ENCODE data around the gene TMEM131.

Gene TMEM131

DNA sequence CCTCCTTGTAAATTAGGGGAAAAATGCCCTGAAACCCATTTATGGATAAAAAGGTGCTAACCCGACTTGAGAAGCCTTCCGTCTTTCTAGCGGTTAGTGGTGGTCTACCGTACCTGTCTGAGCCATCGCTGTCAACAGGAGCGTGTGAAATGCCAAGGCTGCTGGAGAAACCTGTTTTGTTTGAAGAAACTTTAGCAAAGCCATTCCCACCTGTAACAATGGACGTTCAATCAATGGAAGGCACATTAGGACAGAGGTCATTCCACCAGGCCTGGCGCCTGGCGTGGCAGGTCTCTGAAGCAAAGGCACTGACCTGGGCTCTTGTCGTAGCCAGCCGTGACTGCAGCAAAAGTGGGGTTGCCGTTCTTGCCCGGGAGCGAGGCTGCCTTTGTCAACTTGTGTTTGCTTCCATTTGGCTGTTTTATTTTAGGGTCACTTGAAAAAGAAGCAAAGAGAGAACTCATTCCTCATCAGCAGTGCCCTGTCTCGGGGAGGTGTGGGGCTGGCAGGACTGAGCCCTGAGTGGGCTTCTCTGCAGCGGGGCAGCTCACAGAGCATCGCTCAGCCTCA is 235.2 kb downstream of the TMEM131 start:
- no peak for DNase-seq

DNA sequence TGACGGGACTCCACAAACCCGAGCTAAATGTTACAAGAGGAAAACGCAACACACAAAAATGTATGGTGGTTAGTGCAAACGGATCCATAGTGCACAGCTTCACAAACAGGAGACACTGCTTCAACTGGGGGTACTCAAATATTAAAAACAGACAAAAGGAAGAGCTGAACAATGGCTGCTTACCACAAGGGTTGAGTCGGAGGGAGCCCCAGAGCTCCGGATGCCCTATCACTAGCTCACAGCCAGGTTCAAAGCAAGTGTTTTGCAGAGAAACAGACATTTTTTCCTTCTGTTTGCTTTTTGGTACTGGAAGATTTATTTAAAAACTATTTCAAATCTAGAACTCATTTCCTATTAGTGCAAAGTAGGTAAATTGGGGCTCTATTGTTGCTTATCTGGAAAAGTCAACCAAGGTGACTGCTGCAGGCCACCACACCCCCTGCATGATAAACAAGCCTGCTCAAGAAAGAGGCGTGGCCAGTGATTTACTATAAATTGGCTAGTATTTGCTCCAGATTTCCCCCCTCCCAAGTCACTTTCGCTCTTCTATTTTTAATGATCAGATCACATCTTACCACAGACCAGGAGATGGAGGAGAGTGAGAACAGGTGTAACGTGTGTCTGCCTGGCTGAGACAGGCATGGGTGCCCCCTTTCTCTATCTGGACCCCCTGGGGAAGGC is 235.9 kb downstream of the TMEM131 start:
- DNase-seq = no peak

DNA sequence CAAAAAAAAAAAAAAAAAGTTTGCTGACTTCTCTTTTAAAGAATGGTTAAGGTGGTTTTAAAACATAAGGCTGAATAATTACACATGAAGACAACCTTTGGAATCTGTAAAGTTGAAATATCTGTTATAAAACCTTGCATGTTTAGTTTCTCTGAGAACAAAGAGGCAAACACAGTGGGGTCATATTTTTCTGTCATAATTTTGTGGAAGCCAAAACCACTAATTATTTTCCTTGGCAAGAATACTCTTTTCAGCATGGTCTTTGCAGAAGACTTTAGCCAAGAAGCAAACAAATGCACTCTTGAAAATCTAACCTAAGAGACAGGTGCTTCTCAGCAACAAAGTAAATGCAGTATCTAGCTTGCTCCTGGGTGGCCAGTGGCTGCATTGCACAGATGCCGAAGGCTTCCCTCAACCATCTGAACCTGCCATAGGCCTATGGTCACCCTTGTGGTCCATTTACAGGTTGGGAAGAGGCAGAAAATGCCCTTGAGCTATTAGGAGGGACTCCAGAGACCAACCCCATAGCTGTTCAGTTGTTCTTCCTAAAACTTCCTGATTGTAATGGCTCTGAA is 237.5 kb downstream of the TMEM131 start:
- no peak for DNase-seq

DNA sequence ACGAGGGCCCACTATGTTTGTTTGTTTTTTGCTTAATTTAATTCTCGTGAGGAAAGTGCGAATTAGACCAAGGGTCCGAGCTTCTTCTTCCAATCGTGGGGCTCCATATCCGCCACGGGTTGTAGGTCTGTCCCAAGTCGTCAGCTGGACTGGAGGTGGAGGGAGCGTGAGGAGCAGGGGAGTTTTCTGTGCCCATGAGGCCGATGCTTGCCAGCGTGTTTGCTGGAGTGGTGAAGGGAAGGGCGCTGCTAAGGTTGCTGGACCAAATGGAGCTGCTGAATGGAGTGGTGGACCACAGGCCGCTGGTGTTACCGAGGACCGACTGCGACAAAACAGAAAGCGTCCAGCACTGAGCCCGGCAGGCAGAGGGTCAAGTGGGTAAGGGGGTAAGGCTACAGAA is 238.7 kb downstream of the TMEM131 start:
- DNase-seq = no peak

DNA sequence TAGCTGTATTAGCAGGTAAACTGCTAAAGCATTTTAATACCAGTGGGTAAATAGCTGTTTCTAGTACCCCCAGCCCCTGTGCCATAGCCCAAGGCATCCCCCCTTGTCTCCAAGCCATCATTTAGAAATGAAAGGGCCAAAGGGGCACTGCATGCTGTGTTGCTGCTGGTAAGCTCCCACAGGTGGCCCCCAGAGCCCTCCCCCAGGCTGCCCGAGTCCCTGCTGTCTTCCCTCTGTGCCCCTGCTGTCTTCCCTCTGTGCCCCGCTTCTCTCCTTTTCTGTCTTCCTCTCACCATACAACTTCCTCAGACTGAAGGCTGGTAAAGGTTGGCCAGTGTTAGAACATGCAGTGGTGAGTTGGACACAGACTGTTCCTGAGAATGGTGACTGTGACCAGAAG is 240.3 kb downstream of the TMEM131 start:
- no peak for DNase-seq

DNA sequence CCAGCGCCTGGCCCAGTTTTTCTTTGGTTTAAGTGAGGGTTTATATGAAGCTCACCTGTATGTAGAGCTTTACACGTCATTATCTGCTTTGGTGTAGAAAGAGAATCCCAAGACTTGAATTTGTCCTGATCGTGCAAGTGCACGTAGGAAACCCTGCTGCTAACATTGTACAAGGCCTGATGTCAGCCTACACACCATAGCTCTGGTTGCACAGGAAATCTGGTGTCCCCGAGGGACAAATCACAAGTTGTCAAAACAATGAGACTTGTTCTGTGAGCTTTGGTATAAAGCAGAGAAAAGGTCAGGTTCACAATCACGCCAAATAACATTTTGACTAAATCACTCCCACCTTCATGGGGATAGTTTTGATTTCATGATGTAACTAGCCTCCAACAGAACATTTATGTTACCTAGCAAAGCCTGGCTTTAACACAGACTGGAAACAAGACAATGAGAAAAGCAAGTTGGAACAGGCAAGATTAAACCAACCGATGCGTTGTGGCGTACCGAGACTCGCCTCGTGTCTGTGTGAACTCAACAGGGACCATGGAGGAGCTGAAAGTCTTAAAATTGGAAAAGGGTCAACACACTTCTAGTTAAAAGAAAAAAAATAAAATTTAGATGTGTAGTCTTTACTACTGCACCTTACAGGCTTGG is 240.9 kb downstream of the TMEM131 start:
- no peak for DNase-seq

DNA sequence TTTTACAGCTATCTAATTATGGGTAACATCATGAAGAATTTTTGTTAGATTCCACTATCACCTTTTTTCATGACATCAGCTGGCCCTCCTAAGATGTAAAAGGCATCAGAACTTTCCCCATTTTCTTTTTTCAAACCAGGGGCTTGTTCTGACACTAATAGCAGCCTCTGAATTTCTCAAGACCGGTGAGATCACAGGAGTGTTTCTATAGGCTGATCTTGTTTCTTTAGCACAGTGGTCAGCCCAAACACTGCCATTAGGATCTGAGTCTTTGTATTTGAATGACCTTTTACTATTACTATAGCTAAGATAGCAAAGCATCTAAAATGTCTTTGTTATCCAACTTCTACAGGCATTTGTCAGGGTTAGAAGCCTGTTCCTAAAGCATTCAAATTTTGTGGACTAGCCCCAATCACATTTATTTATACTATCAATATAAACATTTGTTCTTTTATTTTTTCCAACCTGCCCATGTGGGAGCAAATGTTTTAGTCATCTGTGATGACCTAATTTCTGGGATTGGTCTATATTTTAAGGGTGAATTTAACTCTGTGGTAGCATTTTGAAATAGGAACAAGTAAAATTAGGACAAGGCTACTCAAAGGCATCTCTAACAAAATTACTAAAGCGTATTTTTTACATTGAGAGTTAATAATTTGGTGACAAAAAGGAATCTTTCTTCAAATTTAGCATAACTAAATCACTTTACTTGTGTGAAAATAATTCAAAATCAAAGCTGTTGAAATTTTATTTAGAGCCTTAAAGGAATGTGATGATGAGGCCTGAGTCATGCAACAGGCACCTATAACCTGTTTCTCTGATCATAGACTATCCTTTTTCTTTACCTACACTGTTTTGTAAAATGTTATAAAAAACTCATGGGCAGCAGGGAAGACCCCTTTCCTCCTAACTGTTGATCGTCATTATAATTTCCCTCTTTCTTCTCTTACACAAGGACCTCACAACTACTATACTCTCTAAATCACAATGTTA is 243.1 kb downstream of the TMEM131 start:
- DNase-seq = no peak

DNA sequence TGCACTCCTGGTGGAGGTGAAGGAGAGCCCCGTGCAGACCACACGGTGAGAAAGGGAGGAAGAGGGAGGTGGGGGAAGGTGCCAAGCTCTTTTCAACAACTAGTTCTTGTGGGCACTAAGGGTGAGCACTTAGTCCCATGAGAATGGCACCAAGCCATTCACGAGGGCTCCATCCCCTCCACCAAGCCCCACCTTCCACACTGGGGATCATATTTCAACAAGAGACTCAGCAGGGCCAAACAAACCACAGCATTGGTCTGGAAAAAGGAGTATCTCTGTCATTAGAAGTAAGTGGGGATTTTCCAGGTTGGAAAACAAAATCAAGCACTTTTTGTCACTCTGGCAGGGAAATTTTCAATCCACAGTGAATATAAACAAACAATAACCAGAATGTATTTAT is 244.0 kb downstream of the TMEM131 start:
- peak; percentile 21 for DNase-seq

DNA sequence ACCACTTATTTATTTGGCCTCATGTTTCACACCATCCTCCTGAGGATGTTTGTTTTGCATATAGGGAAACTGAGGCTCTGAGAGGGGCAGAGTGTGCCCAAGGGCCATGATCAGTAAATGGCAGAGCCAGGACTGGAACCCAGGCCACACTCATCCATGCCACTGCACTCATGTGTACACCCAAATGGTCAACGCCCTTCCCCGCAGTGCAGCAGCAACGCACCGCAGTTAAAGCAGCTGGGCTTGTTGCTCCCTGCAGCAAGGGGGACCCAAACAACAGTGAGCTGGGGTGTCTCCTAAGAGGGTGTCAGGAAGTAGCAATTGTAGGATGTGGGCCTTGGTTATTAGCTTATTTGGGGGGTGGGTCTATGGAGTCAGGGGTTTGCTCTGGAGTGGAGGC is 245.7 kb downstream of the TMEM131 start:
- DNase-seq = no peak

DNA sequence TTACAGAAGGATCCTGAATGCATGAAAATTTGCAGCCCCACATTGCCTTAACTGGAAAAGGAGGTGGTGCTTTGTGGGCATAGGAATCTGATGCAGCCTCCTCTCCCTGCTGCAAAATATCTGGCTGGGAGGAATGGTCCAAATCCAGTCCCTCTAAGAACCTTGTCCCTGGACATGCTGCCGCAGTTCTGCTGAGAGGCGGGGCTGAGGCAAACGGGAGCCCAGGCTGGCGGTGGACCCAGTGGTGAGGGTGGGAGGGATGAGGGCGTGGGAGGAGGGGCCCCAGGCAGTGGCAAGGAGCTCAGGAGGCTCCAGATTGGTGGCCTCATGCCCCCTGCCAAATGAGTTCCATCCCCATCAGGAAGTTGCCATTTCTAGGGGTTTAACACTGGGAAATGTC is 246.2 kb downstream of the TMEM131 start:
- DNase-seq = no peak

DNA sequence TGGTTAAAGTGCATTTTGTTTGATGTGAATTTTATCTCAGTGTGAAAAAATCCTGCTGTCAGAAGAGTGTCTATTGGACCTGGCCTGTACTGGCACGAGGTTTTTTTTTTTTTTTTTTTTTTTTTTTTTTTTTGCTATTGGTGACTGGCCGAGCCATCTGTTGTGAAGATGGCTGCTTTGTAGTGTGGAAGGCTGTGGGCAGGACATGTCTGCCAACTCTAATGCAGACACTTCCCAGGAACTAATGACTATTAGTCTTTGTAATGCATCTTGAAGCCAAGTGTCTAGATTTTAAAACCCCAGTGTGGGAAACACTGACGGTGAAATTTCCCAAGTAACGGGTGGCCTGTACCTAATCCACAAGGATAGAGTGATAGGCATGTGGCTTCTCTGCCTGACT is 248.0 kb downstream of the TMEM131 start:
- peak; percentile 30 for DNase-seq

DNA sequence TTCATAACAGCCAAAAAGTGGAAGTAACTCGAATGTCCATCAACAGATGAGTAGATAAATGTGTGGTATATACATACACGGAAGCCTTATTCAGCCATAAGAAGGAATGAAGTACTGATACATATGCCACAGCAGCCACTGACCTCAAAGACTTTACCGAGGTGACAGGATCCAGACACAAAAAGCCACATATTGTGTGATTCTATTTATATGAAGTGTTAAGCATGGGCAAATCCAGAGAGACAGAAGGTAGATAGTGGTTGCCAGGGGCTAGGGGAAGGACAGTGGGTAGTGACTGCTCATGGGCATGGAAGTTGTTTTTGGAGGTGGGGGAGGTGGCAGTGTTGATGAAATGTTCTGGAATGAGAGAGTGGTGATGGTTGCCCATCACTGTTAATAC is 248.5 kb downstream of the TMEM131 start:
- DNase-seq = no peak

DNA sequence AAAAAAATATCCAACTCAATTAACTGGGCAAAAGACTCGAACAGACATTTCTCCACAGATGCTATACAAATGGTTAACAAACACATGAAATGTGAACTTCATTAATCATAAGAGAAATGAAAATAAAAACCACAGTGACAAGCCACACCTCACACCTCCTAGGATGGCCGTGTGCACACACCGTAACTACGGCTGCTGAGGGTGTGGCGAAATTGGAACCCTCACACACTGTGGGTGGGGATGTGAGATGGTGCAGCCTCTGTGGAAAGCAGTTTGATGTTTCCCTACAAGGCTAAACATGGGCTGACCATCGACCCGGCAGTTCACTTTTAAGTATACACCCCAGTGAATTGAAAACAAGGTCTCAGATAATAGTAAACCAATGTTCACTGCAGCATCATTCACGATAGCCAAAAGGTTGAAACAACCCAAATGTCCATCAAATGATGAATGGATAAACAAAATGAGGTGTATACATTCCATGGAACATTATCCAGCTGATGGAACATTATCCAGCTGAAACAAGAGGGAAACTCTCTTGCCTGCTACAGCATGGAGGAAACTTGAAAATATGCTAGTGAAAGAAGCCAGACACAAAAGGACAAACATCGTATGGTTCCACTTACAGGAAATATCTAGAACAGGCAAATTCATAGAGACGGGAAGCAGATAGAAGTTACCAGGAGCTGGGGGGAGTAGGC is 250.1 kb downstream of the TMEM131 start:
- DNase-seq = no peak

DNA sequence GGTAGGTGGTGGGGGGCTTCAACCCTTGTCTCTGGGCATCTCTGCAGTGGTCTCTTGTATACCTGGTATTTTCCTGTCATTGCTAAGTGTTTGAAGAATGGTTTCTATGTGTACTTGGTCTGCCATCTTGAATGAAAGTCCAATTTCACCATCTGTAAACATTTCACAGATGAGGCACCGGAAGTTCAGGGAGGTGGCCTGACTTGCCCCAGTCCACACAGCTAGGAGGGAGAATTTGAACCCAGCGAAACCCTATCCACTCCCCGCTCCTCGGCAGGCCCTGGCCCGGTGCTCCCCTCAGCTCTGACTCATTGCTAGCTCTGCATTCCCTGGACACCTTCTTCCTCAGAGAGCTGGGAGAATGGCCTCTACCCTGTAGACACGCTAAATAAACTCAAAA is 251.8 kb downstream of the TMEM131 start:
- no peak for DNase-seq

DNA sequence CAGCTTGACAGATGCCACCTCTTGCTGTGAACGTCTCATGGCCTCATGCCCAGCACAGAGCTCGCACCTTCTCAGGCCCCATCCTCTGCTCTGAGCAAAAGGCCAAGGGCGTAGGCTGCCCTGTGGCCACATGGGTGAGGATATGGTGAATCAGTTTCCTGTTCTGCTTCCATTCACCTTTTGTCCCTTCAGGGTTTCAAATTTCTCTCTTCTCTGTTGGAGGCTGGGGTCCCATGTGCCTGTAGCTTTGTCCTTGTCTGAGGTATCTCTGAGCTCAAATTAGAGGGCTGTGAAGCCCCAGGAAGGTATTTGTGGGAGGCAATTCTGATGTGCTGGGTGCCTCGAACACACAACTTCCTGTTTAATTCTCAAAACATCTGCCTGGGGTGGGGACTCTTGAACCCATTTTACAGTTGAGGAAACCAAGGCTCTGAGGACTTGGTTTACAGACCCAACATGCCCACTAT is 253.3 kb downstream of the TMEM131 start:
- DNase-seq = no peak

DNA sequence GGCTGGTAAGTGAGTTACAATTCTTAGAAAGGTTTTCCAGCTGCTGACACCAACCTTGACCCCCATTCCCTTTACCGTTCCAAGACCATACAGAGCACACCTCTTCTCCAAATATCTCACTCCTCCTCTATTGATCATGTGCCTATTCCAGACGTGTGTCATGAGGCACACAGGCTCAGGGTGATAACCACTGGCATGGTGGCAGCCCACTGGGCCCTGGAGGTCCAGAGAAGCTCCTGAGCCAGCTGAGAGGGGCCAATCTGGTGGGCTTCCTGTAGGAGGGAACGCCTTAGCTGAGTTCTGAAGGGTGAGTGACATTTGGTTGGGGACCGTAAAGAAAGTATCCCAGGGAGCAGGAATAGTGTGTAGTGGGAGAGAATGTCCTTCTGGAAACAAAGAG is 254.1 kb downstream of the TMEM131 start:
- DNase-seq = no peak

DNA sequence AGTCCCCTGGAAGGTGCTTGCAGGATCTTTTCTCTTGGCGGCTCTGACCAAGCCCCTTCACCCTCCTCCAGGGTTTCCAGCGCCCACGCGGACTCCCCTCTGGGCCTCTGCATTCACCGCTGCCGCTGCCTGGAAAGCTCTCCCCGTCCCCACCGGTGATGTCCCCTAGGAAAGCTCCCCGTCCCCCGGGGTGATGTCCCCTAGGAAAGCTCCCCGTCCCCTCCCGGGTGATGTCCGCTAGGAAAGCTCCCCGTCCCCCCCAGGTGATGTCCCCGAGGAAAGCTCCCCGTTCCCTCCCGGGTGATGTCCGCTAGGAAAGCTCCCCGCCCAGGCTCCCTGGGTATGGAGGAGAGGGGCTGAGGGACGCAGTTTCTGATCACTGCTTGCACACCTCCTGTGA is 254.5 kb downstream of the TMEM131 start:
- no peak for DNase-seq

DNA sequence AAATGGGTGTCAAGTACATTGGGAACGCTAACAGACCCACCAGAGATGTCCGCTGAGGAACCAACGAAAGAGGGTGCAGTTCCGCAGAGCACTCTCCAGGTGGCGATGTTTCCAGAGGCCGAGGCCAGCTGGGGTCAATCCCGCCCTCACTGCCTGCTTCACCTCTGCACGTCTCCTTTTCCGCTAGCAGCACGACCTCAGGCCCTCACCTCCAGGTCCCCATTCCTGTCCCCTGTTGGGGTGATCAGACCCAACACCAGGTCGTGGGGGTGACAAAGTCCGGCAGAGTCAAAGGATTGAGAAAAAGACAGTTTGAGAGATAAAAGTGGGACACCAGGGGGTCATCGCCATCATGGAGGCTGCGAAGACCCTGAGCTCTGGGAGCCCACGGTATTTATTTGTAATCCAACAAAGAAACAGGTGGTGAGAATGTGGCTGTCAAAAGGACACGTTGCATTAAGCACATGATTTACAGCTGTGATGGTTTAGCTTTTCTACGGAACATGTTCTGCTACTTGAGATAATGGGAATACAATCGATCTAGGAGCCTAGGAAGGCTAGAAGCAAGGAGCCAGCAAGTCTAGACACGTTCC is 255.1 kb downstream of the TMEM131 start:
- DNase-seq = peak; percentile 26

DNA sequence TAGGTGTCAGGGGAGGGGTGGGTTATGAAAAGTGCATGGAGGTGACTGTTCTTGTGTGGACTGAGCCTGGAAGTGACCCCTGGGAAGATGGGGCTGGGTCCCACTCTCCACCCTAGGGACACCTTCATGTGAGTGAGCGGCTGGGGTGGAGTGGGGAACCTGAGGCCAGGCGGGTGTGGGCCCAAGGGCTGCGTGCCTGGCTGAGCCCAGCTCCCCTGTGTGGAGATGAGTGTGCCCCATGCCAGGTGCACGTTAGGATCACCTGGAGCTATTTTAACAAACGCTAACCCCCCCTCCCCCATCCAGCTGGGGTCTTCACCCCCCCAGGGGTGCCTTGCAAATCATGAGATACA is 255.9 kb downstream of the TMEM131 start:
- no peak for DNase-seq

DNA sequence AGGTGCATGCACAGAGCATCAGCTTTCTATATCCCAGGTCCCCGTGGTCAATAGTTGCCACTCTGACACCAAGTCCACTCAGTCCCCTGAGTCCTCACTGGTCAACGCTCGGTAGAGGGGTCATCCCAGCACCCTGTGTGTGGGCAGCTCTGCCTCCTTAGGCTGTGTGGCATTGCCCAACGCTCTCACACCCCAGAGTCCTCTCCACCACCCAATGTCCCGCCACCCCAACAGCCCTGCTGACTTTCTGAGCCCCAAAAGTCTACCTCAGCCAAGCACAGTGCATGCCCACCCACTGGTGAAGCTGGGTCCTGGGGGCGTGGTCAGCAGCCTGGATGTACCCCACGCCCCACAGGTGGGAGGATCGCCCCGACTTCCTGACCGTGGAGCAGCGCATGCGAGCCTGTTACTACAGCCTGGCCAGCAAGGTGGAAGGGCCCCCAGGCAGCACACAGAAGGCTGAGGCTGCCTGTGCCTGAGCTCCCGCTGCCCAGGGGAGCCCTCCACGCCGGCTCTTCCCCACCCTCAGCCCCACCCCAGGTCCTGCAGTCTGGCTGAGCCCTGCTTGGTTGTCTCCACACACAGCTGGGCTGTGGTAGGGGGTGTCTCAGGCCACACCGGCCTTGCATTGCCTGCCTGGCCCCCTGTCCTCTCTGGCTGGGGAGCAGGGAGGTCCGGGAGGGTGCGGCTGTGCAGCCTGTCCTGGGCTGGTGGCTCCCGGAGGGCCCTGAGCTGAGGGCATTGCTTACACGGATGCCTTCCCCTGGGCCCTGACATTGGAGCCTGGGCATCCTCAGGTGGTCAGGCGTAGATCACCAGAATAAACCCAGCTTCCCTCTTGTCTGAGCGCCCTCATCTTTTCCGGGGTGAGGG is 256.5 kb downstream of the TMEM131 start:
- DNase-seq = no peak

All from fibroblast of skin of back (primary cell).